Measurements from ENCODE around the gene SYCP2. TPM values are rescaled to one million over a fixed set of nuclear protein-coding genes. Genes with fewer than 3 reads are reported as not detected.

Gene SYCP2
- total and polyA plus RNA-seq, 2 of the 8 experiments (the other 6 are each of a cell fraction or from before 2014, with no cell fraction given): 0.02 to 0.50 TPM

DNA sequence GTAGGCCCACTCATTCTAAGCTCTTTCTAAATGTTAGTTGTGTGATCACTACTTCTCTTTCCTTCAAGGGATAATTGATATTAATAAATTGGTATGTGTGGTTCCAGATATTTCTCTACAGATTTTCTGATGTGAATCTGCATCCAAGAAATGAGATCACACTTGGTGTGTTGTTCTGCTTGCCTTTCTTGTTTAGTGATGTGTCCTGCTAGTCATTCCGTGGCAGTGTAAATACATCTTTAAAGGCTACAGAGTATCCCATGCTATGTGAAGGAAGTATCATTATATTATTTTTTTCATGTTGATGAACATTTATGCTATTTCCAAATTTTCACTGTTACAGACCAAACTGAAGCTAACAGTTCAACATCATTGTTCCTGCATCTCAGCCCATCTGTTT lies 38.0 kb upstream of the SYCP2 start (continued):
- TF ChIP-seq, protein P1, sequence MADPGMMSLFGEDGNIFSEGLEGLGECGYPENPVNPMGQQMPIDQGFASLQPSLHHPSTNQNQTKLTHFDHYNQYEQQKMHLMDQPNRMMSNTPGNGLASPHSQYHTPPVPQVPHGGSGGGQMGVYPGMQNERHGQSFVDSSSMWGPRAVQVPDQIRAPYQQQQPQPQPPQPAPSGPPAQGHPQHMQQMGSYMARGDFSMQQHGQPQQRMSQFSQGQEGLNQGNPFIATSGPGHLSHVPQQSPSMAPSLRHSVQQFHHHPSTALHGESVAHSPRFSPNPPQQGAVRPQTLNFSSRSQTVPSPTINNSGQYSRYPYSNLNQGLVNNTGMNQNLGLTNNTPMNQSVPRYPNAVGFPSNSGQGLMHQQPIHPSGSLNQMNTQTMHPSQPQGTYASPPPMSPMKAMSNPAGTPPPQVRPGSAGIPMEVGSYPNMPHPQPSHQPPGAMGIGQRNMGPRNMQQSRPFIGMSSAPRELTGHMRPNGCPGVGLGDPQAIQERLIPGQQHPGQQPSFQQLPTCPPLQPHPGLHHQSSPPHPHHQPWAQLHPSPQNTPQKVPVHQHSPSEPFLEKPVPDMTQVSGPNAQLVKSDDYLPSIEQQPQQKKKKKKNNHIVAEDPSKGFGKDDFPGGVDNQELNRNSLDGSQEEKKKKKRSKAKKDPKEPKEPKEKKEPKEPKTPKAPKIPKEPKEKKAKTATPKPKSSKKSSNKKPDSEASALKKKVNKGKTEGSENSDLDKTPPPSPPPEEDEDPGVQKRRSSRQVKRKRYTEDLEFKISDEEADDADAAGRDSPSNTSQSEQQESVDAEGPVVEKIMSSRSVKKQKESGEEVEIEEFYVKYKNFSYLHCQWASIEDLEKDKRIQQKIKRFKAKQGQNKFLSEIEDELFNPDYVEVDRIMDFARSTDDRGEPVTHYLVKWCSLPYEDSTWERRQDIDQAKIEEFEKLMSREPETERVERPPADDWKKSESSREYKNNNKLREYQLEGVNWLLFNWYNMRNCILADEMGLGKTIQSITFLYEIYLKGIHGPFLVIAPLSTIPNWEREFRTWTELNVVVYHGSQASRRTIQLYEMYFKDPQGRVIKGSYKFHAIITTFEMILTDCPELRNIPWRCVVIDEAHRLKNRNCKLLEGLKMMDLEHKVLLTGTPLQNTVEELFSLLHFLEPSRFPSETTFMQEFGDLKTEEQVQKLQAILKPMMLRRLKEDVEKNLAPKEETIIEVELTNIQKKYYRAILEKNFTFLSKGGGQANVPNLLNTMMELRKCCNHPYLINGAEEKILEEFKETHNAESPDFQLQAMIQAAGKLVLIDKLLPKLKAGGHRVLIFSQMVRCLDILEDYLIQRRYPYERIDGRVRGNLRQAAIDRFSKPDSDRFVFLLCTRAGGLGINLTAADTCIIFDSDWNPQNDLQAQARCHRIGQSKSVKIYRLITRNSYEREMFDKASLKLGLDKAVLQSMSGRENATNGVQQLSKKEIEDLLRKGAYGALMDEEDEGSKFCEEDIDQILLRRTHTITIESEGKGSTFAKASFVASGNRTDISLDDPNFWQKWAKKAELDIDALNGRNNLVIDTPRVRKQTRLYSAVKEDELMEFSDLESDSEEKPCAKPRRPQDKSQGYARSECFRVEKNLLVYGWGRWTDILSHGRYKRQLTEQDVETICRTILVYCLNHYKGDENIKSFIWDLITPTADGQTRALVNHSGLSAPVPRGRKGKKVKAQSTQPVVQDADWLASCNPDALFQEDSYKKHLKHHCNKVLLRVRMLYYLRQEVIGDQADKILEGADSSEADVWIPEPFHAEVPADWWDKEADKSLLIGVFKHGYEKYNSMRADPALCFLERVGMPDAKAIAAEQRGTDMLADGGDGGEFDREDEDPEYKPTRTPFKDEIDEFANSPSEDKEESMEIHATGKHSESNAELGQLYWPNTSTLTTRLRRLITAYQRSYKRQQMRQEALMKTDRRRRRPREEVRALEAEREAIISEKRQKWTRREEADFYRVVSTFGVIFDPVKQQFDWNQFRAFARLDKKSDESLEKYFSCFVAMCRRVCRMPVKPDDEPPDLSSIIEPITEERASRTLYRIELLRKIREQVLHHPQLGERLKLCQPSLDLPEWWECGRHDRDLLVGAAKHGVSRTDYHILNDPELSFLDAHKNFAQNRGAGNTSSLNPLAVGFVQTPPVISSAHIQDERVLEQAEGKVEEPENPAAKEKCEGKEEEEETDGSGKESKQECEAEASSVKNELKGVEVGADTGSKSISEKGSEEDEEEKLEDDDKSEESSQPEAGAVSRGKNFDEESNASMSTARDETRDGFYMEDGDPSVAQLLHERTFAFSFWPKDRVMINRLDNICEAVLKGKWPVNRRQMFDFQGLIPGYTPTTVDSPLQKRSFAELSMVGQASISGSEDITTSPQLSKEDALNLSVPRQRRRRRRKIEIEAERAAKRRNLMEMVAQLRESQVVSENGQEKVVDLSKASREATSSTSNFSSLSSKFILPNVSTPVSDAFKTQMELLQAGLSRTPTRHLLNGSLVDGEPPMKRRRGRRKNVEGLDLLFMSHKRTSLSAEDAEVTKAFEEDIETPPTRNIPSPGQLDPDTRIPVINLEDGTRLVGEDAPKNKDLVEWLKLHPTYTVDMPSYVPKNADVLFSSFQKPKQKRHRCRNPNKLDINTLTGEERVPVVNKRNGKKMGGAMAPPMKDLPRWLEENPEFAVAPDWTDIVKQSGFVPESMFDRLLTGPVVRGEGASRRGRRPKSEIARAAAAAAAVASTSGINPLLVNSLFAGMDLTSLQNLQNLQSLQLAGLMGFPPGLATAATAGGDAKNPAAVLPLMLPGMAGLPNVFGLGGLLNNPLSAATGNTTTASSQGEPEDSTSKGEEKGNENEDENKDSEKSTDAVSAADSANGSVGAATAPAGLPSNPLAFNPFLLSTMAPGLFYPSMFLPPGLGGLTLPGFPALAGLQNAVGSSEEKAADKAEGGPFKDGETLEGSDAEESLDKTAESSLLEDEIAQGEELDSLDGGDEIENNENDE (IDR thresholded peaks at IDR 0.05; ENCODE audit: insufficient replicate concordance, low read length): no peak
- TF ChIP-seq SIX5 (IDR thresholded peaks at IDR 0.05; ENCODE audit: low read depth, low read length): no peak
- no peak for TF ChIP-seq CHD1 (IDR thresholded peaks at IDR 0.05; ENCODE audit: low read depth, low read length)
- no peak for TF ChIP-seq KDM1A (IDR thresholded peaks at IDR 0.05; ENCODE audit: borderline replicate concordance, low read length)
- no peak for TF ChIP-seq EP300 (IDR thresholded peaks at IDR 0.05; ENCODE audit: borderline replicate concordance in 1 of 2, low read depth in 2 of 2, low read length in 2 of 2)
- TF ChIP-seq EGR1 (IDR thresholded peaks at IDR 0.05; ENCODE audit: borderline replicate concordance, low read depth, low read length): no peak

Measured in H1 (cell line).